Measurements from ENCODE around the gene PHACTR4.

DNA sequence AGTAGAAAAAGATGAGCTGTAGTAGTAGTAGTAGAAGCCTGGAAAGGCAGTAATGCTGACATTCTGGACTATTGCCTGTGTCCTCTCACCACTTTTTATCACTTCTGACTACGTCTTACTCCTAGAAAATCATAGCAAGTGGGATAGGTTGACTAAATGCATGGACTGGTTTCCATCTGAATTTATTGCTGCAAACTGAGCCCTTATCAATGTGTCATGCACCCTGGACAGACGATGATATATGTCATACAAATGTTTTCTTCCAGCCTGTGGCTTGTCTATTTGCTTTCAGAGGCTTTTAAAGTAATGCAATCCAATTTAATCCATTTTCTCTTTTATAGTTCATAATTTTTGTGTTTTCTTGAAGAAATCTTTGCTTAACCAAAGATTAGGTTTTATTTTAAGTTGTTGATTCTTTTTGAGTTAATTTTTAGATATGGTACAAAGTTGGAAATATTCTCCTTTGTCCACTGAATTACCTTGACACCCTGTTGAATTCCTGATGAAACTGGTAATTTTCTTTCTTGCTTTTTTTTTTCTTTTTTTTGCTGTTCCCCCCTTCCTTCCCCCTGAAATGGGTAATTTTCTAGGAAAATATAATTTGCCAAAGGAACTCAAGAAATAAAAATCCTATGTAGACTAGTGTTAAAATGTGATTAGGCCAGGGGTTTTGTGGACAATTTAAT is 47.1 kb downstream of the PHACTR4 start:
- TF ChIP-seq, protein P1, sequence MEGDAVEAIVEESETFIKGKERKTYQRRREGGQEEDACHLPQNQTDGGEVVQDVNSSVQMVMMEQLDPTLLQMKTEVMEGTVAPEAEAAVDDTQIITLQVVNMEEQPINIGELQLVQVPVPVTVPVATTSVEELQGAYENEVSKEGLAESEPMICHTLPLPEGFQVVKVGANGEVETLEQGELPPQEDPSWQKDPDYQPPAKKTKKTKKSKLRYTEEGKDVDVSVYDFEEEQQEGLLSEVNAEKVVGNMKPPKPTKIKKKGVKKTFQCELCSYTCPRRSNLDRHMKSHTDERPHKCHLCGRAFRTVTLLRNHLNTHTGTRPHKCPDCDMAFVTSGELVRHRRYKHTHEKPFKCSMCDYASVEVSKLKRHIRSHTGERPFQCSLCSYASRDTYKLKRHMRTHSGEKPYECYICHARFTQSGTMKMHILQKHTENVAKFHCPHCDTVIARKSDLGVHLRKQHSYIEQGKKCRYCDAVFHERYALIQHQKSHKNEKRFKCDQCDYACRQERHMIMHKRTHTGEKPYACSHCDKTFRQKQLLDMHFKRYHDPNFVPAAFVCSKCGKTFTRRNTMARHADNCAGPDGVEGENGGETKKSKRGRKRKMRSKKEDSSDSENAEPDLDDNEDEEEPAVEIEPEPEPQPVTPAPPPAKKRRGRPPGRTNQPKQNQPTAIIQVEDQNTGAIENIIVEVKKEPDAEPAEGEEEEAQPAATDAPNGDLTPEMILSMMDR (conservative IDR thresholded peaks at IDR 0.05; ENCODE audit: low read depth, low read length): no peak
- no peak for TF ChIP-seq EZH2 (IDR thresholded peaks at IDR 0.05; ENCODE audit: low read length, unreplicated experiment)
- no peak for TF ChIP-seq EZH2phosphoT487 (IDR thresholded peaks at IDR 0.05; ENCODE audit: borderline replicate concordance, low read length)
